Tongue (tissue), 2 donors: Measurements from ENCODE around the gene SKOR2. TPM values are rescaled to one million over a fixed set of nuclear protein-coding genes. Genes with fewer than 3 reads are reported as not detected.

Source experiments
- DNase-seq: peaks from one replicate; pipeline ENCODE4 v3.0.0-alpha.2; 2015
- total RNA-seq: library from RNA; depleted of rRNA; stranded (reverse); fragments of >200 nt; gene quantifications from one replicate; pipeline ENCODE4 v1.2.3, GENCODE V29; 2014

SKOR2 gene
- total RNA-seq: not detected

GRCh38 chr18:47251289-47252120 lies at the start of gene SKOR2:
SKOR2 (minus strand) TSS chr18:47251660; CDS start chr18:47249183, 2,477 bp downstream.
- no peak for DNase-seq

- DNase-seq: no peak
Observed at GRCh38 chr18:47296462-47296861, 45.0 kb upstream of the SKOR2 start.

GRCh38 chr18:47294801-47295200 lies 43.3 kb upstream of the SKOR2 start:
- DNase-seq: no peak

GRCh38 chr18:47288741-47289140 lies 37.3 kb upstream of the SKOR2 start:
- no peak for DNase-seq

GRCh38 chr18:47287911-47288585 lies 36.6 kb upstream of the SKOR2 start:
- no peak for DNase-seq

GRCh38 chr18:47286776-47287410 lies 35.4 kb upstream of the SKOR2 start:
- DNase-seq: no peak

- no peak for DNase-seq
Observed at GRCh38 chr18:47285456-47285855, 34.0 kb upstream of the SKOR2 start.

- DNase-seq: no peak
Observed at GRCh38 chr18:47284721-47285395, 33.4 kb upstream of the SKOR2 start.

- no peak for DNase-seq
Observed at GRCh38 chr18:47283476-47283875, 32.0 kb upstream of the SKOR2 start.

- peak; percentile 27 for DNase-seq
Observed at GRCh38 chr18:47280121-47280520, 28.7 kb upstream of the SKOR2 start.

GRCh38 chr18:47274961-47275360 lies 23.5 kb upstream of the SKOR2 start:
- DNase-seq: no peak

GRCh38 chr18:47265197-47265596 lies 13.7 kb upstream of the SKOR2 start:
- DNase-seq: no peak

- DNase-seq: no peak
Observed at GRCh38 chr18:47264308-47264700, 12.8 kb upstream of the SKOR2 start.

- DNase-seq: no peak
Observed at GRCh38 chr18:47263430-47264307, 12.2 kb upstream of the SKOR2 start.

GRCh38 chr18:47263150-47263429 lies 11.6 kb upstream of the SKOR2 start:
- no peak for DNase-seq

- no peak for DNase-seq
Observed at GRCh38 chr18:47262301-47263149, 11.1 kb upstream of the SKOR2 start.

- DNase-seq: no peak
Observed at GRCh38 chr18:47261902-47262300, 10.4 kb upstream of the SKOR2 start.

- DNase-seq: no peak
Observed at GRCh38 chr18:47260924-47261701, 9.7 kb upstream of the SKOR2 start.

GRCh38 chr18:47260120-47260923 lies 8.9 kb upstream of the SKOR2 start:
- peak; percentile 68 for DNase-seq
